SK-N-SH (cell line): ENCODE results near the gene CLIC2. TPM values are rescaled to one million over a fixed set of nuclear protein-coding genes. Genes with fewer than 3 reads are reported as not detected.

ENCODE experiments used
- CTCF ChIA-PET: fragments of 300-600, 350-600 bp; formaldehyde crosslinking; extraction: SDS; loops from one replicate; lab custom pipeline; 2021; lab: Yijun Ruan, JAX
- POLR2A ChIA-PET: fragments of 350-600 bp; sonication (Branson Sonifier 250); formaldehyde crosslinking; extraction: SDS; loops from one replicate; lab custom pipeline; 2020; ENCODE audit warnings: antibody characterized with exemption, inconsistent platforms; lab: Yijun Ruan, JAX
- DNase-seq: peaks from one replicate; pipeline ENCODE4 v3.0.0; 2012
- H2AFZ ChIP-seq: fragments of 200-600 bp; sonication (generic); 2 replicates; pipeline ENCODE4 v1.8.1; 2016; ENCODE audit warnings: antibody characterized with exemption, mild to moderate bottlenecking, low read depth
- H3F3A ChIP-seq: fragments of 200-600 bp; sonication (generic); replicated peaks from 2 replicates; pipeline ENCODE3; 2016; ENCODE audit warnings: antibody characterized with exemption, mild to moderate bottlenecking; ENCODE audit not compliant: insufficient read depth
- H3K27ac ChIP-seq, 2 experiments: fragments of 200-500 bp in 1 of 2; fragments of 200-600 bp in 1 of 2; sonication (Bioruptor generic) in 1 of 2; sonication (generic), shearing (Covaris generic) in 1 of 2; 2 replicates each; pipeline versions ENCODE4 v1.5.1 to v1.6.1; 2014 to 2016; ENCODE audit warnings: low read depth in 2 of 2, inconsistent platforms in 1 of 2, low read length in 1 of 2, mild to moderate bottlenecking in 1 of 2, mixed read lengths in 1 of 2
- H3K27me3 ChIP-seq: fragments of 200-600 bp; sonication (generic), shearing (Covaris generic); 2 replicates; pipeline ENCODE4 v1.6.1; 2016; ENCODE audit warnings: mixed run types; ENCODE audit not compliant: insufficient read depth
- H3K36me3 ChIP-seq, 2 experiments: fragments of 200-500 bp in 1 of 2; fragments of 200-600 bp in 1 of 2; sonication (Bioruptor generic) in 1 of 2; sonication (generic) in 1 of 2; replicated peaks in 1 of 2; 2 replicates each; pipeline versions ENCODE3 to v1.5.1; 2014 to 2016; ENCODE audit warnings: low read length in 1 of 2, mild to moderate bottlenecking in 1 of 2; ENCODE audit not compliant: insufficient read depth in 2 of 2, control insufficient read depth in 1 of 2
- H3K4me1 ChIP-seq, 2 experiments: fragments of 200-500 bp in 1 of 2; fragments of 200-600 bp in 1 of 2; sonication (Bioruptor generic) in 1 of 2; sonication (generic), shearing (Covaris generic) in 1 of 2; 2 replicates each; pipeline versions ENCODE4 v1.5.1 to v1.6.1; 2014 to 2016; ENCODE audit warnings: low read depth in 1 of 2, low read length in 1 of 2, mixed run types in 1 of 2; ENCODE audit not compliant: insufficient read depth in 2 of 2, control insufficient read depth in 1 of 2
- H3K4me2 ChIP-seq: fragments of 200-600 bp; sonication (generic), shearing (Covaris generic); 2 replicates; pipeline ENCODE4 v1.6.1; 2017; ENCODE audit warnings: mixed run types
- H3K4me3 ChIP-seq, 2 experiments: fragments of 200-500 bp in 1 of 2; fragments of 200-600 bp in 1 of 2; sonication (Bioruptor generic) in 1 of 2; sonication (generic), shearing (Covaris generic) in 1 of 2; 2 replicates each; pipeline versions ENCODE4 v1.5.1 to v1.8.1; 2014 to 2016; ENCODE audit warnings: low read depth in 2 of 2, inconsistent platforms in 1 of 2, low read length in 1 of 2, mild to moderate bottlenecking in 1 of 2, mixed read lengths in 1 of 2, moderate library complexity in 1 of 2
- H3K79me2 ChIP-seq: fragments of 200-600 bp; sonication (generic); 2 replicates; pipeline ENCODE4 v1.8.1; 2017; ENCODE audit warnings: mild to moderate bottlenecking; ENCODE audit not compliant: insufficient read depth
- H3K9ac ChIP-seq: fragments of 200-600 bp; sonication (generic); 2 replicates; pipeline ENCODE4 v1.6.1; 2017; ENCODE audit warnings: mixed run types
- H3K9me2 ChIP-seq: fragments of 200-600 bp; sonication (generic); 2 replicates; pipeline ENCODE4 v1.6.1; 2017; ENCODE audit warnings: mixed run types
- H3K9me3 ChIP-seq: fragments of 200-600 bp; sonication (generic); 2 replicates; pipeline ENCODE4 v1.6.1; 2017; ENCODE audit warnings: mixed run types, mild to moderate bottlenecking, moderate library complexity
- H4K20me1 ChIP-seq: fragments of 200-600 bp; sonication (generic); 2 replicates; pipeline ENCODE4 v1.6.1; 2017; ENCODE audit warnings: mild to moderate bottlenecking, mixed run types; ENCODE audit not compliant: insufficient read depth
- CTCF ChIP-seq: fragments of 200-600 bp; sonication (generic); IDR thresholded peaks from 2 replicates; pipeline ENCODE4 v1.6.1; 2017; ENCODE audit warnings: antibody characterized with exemption, mild to moderate bottlenecking, moderate library complexity
- ELF1 ChIP-seq: IDR thresholded peaks from 2 replicates; pipeline ENCODE4 v1.4.0; 2012
- EP300 ChIP-seq, 2 experiments: IDR thresholded peaks; 2 replicates each; pipeline versions ENCODE4 v1.4.0 to v1.6.1; 2012; ENCODE audit warnings: borderline replicate concordance in 1 of 2, low read depth in 1 of 2, low read length in 1 of 2
- FOSL2 ChIP-seq: IDR thresholded peaks from 2 replicates; pipeline ENCODE4 v1.4.0; 2012; ENCODE audit warnings: low read depth, mild to moderate bottlenecking, moderate library complexity, borderline replicate concordance
- FOXJ3 ChIP-seq: sonication (generic); formaldehyde crosslinking; IDR thresholded peaks from 2 replicates; pipeline ENCODE4 v1.5.1; 2020; ENCODE audit warnings: mild to moderate bottlenecking, missing genetic modification reagents
- FOXM1 ChIP-seq: IDR thresholded peaks from 2 replicates; pipeline ENCODE4 v1.4.0; 2012; ENCODE audit warnings: low read depth, mild to moderate bottlenecking
- JUND ChIP-seq: IDR thresholded peaks from 2 replicates; pipeline ENCODE4 v1.4.0; 2012
- NFIC ChIP-seq: IDR thresholded peaks from 2 replicates; pipeline ENCODE4 v1.4.0; 2012; ENCODE audit warnings: borderline replicate concordance
- RXRA ChIP-seq: IDR thresholded peaks from 2 replicates; pipeline ENCODE4 v1.4.0; 2012; ENCODE audit warnings: low read depth, mild to moderate bottlenecking, borderline replicate concordance
- TEAD4 ChIP-seq: IDR thresholded peaks from 2 replicates; pipeline ENCODE4 v1.4.0; 2012; ENCODE audit warnings: mild to moderate bottlenecking, borderline replicate concordance; ENCODE audit not compliant: insufficient read depth
- YY1 ChIP-seq: IDR thresholded peaks from 2 replicates; pipeline ENCODE4 v1.4.0; 2012; ENCODE audit warnings: low read depth, mild to moderate bottlenecking
- WGBS: methylation state at CpG from one replicate; pipeline ENCODE4 v1.1.6; 2017; ENCODE audit warnings: low lambda C conversion rate; 5-methylcytosine and 5-hydroxymethylcytosine counted together
- polyA plus RNA-seq, 3 experiments: library from polyadenylated mRNA; depleted of rRNA; stranded (reverse); fragments of >200 nt; gene quantifications; 2 replicates each; pipeline ENCODE4 v1.2.3, GENCODE V29; 2012
- TF ChIP-seq, protein P1 (sequence below): fragments of 150-350 bp; IDR thresholded peaks from 2 replicates; pipeline ENCODE4 v1.6.1; 2016; ENCODE audit warnings: mild to moderate bottlenecking, low read depth, low read length

Gene CLIC2
- polyA plus RNA-seq, 1 of the 3 experiments (the other 2 are of a cell fraction): 0.03 TPM

DNA sequence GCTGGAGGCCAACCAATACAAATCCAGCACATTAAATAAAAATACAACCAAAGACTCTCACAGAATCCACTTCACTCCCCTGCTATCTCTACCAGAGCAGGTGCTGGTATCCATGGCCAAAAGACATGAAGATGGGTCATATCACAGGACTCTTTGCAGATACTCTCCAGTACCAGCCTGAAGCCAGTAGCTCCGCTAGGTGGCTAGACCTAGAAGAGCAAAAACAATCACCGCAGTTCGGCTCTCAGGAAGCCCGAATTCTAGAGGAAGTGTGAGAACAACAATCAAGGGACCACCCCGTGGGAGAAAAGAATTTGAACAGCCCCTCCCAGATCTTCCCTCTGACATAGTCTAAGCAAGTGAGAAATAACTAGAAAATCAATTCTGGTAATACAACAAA lies 20.2 kb downstream of the CLIC2 start:
- H3K4me1 ChIP-seq: no peaks in the 10 kb centered on the region
- H3K4me3 ChIP-seq: no peak overlapping the region
- 6% methylated on average over 5 of the region's 5 CpGs for WGBS
- no peaks in the 10 kb centered on the region for H3K36me3 ChIP-seq
- no peak overlapping the region for H3K9ac ChIP-seq
- no peaks in the 10 kb centered on the region for H3K27me3 ChIP-seq
- no peak for TF ChIP-seq RXRA
- no peak for TF ChIP-seq NFIC
- TF ChIP-seq EP300 (IDR thresholded peaks at IDR 0.05; ENCODE audit: borderline replicate concordance in 1 of 2, low read depth in 1 of 2, low read length in 1 of 2): no peak
- TF ChIP-seq YY1: no peak
- TF ChIP-seq, all 33 proteins: peak for 0
- ChIA-PET CTCF (no interaction called here), POLR2A (no interaction called here)
- Histone ChIP-seq H2AFZ (no peak overlapping the region), H3K9me3 (no peaks in the 10 kb centered on the region; the same call in 1 of the 2 replicates), H3K9me2 (no peaks in the 10 kb centered on the region), H3K27ac (no peak overlapping the region), H3F3A (no peaks in the 10 kb centered on the region), H4K20me1 (no peaks in the 10 kb centered on the region), H3K79me2 (no peaks in the 10 kb centered on the region), H3K4me2 (no peak overlapping the region)
- DNase-seq: no peak

DNA sequence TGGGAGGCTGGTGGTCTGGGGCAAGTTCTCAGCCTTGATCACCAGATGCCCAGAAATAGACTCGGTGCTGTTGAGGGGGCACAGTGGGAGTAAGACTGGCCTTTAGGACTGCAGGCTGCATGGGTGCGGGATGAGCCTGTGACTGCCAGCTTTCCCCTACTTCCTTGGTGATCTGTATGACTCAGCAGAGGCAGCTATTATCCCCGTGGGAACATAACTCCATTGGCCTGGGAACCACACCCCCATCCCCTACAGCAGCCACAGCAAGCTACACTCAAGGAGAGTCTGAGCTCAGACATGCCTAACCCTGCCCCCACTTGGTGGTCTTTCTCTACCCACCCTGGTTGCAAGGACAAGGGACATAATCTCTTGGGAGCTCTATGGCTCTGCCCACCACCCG lies 20.6 kb downstream of the CLIC2 start:
- Histone ChIP-seq H3K4me1 (no peaks in the 10 kb centered on the region), H3K4me2 (no peak overlapping the region), H3K9me2 (no peaks in the 10 kb centered on the region), H3K79me2 (no peaks in the 10 kb centered on the region), H4K20me1 (no peaks in the 10 kb centered on the region), H3K27me3 (no peaks in the 10 kb centered on the region), H3K36me3 (no peaks in the 10 kb centered on the region), H3K9ac (no peak overlapping the region), H3F3A (no peaks in the 10 kb centered on the region), H3K27ac (no peak overlapping the region), H2AFZ (no peak overlapping the region), H3K9me3 (no peaks in the 10 kb centered on the region; the same call in 1 of the 2 replicates), H3K4me3 (no peak overlapping the region)
- ChIA-PET POLR2A (no interaction called here), CTCF (no interaction called here)
- TF ChIP-seq TEAD4: no peak
- TF ChIP-seq RXRA: no peak
- no peak for TF ChIP-seq ELF1
- TF ChIP-seq FOSL2: no peak
- TF ChIP-seq FOXM1: no peak
- no peak for TF ChIP-seq FOXJ3 (CRISPR knock-in tag)
- TF ChIP-seq, protein P1, sequence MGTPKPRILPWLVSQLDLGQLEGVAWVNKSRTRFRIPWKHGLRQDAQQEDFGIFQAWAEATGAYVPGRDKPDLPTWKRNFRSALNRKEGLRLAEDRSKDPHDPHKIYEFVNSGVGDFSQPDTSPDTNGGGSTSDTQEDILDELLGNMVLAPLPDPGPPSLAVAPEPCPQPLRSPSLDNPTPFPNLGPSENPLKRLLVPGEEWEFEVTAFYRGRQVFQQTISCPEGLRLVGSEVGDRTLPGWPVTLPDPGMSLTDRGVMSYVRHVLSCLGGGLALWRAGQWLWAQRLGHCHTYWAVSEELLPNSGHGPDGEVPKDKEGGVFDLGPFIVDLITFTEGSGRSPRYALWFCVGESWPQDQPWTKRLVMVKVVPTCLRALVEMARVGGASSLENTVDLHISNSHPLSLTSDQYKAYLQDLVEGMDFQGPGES: no peak
- no peak for TF ChIP-seq CTCF
- no peak for TF ChIP-seq JUND
- no peak for DNase-seq
- WGBS: 19% methylated on average over 3 of the region's 4 CpGs
